ACHN (cell line): ENCODE data around the gene SMG1.
"Not testable (repeated sequence)": the region's sequence is repeated elsewhere in the genome, so short reads cannot be mapped to it uniquely, and the experiment has no call there.

Experiments used
- DNase-seq: peaks from one replicate; pipeline ENCODE4 v3.0.0-alpha.2; 2015
- in situ Hi-C: cut with HindIII; loops from 2 replicates; pipeline ENCODE4 v1.10.0; 2017; ENCODE audit warnings: low sequenced_read_pairs, low pct_ligation_motif_present, low pct_unique_long_range_greater_than_20kb

The SMG1 gene

DNA sequence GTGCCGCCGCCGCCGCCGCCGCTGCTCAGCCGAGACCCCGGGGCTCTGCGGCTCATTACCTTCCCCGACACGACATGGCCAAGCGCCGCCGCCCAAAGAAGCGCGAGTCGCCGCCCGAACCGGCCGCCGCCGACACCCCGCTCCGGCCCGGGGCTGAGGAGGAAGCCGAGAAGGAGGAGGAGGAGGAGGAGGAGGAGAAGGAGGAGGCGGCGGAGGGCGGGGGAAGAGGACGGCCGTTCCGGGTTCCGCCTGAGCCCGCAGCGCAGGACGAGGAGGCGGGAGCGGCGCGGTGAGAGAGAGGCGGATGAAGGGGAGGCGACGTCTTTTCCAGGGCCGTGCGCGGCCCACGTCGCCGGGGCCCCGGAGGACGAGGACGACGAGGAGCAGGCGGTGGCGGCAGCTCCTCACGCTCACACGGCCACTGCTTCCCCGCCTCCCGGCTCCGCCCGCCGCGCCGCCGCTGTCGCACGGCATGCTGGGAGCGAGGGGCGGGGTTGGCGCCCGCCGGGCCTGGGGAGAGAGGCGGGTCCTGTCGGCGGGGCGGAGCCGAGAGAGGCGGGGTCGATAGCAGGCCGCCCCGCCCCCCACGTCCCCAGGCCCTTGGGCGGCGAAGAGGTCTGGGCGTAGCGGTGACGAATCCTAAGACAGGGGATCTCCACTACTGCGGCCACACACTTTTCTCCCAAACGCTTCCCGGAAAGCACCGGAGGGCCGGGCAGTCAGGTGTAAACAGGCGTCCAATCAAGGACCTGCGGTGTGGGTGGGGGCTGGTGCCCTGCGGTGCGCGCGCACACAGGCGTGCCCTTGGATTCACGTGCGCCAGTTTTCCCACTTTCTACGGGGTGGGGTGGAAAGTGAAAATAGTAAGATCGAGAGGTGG is at the start of gene SMG1:
TSS of gene SMG1 (minus strand) at position 423 of the 880 bp plus-strand sequence. CDS start at position 56, 367 bp downstream.
- in situ Hi-C loops = not testable (repeated sequence)
- DNase-seq = peak; percentile 99

DNA sequence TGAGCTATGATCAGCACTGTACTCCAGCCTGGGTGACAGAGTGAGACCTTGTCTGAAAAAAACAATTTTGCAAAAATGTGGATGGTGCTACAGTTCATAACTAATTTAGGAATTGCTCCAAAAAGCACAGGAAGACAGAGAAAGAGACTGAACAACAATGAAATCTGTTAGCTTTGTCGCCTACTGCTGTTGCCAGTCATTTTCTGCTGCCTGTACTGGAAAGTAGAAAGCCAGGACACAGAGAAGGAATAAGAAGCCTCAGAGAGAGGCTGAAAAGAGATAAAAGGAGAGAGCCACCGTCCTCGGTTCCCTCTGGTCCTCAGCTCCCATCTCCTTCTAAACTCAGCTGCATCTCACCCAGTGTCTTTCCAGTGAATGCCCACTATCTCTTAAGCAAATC is 48.9 kb upstream of the SMG1 start:
- in situ Hi-C loops = no loop called here
- no peak for DNase-seq

DNA sequence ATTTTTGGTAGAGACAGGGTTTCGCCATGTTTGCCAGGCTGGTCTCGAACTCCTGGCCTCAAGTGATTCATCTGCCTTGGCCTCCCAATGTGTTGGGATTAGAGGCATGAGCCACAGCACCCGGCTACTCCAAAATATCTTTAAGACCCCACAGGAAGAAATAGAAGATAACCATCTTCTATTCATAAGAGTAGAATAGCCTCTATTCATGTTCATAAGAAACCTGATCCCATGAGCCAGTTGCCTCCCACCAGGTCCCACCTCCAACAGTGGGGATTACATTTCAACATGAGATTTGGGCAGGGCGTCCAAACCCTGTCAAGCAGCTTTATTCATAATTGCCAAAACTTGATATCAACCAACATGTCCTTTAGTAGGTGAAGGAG is 43.6 kb upstream of the SMG1 start:
- DNase-seq = no peak
- in situ Hi-C loops = no loop called here

DNA sequence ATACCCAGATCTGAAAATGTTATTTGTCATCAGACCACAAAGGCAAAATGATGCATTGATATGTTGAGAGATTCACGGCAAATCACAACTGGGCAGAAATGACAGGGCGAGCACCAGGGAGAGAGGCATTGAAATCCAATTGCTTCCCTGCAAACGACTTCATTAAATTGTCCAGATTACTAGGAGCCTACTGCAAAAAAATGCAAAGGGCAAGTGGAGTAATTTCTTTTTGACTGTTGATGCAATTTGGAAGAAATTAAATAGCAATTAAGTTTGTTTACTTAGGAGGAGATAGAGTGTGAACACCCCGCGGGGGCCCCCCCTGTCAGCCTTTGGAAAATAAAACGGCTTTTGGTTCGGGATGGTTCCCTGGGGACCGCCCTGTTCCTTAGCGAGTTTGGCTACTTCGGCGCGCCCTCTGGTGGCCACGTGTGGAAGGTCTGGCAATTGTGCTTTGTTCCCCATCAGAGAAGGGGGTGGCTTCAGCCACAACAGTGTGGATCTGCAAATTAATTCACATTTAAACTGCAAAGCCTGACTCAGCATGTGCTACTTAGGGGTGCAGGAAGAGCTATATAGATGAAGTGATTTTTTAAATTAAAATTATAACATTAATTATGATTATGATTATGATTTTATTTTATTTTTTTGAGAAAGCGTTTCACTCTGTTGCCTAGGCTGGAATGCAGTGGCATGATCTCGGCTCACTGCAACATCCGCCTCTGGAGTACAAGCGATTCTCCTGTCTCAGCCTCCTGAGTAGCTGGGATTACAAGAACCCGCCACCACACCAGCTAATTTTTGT is 43.0 kb upstream of the SMG1 start:
- in situ Hi-C loops = no loop called here
- DNase-seq = peak; percentile 84

DNA sequence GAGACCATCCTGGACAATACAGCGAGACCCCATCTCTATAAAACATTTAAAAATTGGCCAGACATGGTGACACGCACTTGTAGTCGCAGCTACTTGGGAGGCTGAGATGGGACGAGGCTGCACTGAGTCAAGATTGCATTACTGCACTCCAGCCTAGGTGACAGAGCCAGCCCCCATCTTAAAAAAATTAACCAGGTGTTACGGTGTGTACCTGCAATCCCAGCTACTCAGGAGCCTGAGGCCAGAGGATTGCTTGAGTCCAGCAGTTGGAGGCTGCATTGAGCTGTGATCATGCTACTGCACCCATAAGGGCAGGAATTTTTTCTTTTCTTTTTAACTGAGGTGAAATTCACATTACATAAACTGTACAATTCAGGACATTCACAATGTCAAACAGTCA is 40.6 kb upstream of the SMG1 start:
- in situ Hi-C loops = no loop called here
- no peak for DNase-seq

DNA sequence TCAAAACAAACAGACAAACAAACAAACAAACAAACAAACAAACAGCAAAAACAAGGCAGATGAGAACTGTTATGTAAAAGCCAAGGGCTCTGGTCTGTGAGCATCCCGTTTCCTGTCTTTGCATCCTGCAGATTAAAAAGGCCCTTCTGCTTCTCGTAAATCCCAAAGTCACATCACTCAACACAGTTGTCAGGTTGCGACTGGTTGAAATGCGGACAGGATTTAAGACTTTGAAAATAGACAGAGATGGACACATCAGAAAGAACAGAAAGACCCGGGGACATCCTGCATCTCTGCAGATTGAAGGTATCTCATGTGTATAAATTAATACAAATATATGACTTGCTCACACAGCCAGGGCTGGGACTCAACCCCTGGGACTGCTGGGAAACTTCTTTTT is 39.3 kb upstream of the SMG1 start:
- in situ Hi-C loops = no loop called here
- DNase-seq = no peak

GRCh38 chr16:18959031-18959505 is 32.9 kb upstream of the SMG1 start:
- DNase-seq = no peak
- in situ Hi-C loops = no loop called here

GRCh38 chr16:18958621-18959029 is 32.4 kb upstream of the SMG1 start:
- no peak for DNase-seq
- in situ Hi-C loops = no loop called here

- in situ Hi-C loops, DNase-seq: not testable (repeated sequence)
These were observed 30.5 kb upstream of the SMG1 start for GRCh38 chr16:18956658-18957241.

GRCh38 chr16:18955874-18956580 is 29.8 kb upstream of the SMG1 start:
- in situ Hi-C loops = not testable (repeated sequence)

DNA sequence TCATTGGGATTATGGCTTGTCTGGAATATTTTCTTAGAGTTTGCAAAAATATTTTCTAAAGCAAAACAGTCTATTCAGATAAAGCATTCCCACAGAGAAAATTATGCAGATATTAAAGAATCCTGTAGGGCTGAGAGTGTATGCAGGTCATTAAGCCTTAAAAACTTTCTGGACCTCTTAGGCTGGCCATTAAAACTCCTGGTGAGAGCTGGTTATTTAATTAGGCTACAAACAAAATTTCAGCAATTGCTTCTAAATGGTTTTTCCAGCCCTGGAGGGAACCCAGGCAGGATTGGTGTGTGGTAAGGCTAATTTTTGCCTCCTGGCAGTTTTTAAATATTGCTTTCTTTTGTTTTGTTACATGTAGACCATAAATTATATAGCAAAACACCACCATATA is 27.3 kb upstream of the SMG1 start:
- in situ Hi-C loops = no loop called here
- no peak for DNase-seq

More at GRCh38 chr16:18955874-18956580, 29.8 kb upstream of the SMG1 start:
- not testable (repeated sequence) for DNase-seq

DNA sequence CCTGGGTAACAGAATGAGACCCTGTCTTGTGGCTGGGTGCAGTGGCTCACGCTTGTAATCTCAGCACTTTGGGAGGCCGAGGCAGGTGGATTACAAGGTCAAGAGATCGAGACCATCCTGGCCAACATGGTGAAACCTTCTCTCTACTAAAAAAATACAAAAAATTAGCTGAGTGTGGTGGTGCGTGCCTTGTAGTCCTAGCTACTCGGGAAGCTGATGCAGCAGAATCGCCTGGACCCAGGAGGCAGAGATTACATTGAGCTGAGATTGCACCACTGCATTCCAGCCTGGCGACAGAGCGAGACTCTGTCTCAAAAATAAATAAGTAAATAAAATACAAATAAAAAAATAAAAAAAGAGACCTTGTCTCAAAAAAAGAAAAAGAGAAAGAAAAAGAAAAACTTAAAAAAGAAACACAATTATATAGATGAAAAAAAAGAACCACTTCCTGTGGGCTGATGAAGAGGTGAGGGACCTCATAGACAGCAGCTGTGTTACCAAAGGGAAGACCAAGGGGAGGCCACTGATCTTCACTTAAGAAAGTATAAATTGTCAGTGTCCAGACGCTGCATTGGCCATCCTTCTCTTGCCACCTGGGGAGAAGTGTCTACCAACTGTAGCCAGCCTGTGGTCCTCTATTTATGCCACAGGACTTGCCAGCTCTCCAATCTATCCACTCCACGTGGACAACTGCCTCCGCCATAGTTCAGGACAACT is 24.4 kb upstream of the SMG1 start:
- no peak for DNase-seq
- in situ Hi-C loops = no loop called here

GRCh38 chr16:18948372-18949020 is 22.3 kb upstream of the SMG1 start:
- in situ Hi-C loops = no loop called here
- DNase-seq = no peak

DNA sequence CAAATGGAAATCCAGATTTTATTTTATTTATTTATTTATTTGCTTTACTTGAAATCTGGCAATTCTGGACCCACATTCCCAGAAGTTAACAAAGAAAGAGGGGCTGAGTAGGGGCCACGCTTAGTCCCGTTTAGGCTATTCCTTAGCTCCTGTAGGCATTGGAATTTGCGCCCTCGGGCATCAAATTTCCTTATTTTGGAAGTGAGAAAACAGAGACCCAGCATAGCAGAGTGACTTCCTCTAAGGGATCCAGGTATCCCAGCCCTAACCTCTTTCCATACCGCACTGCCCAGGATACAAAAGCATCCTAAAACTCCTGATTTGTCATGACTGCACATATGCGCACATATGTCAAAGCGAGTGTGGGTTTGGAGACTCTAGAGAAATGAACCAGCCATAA is 19.0 kb upstream of the SMG1 start:
- no peak for DNase-seq
- in situ Hi-C loops = no loop called here

- DNase-seq = no peak
- in situ Hi-C loops = no loop called here
These were observed 17.2 kb upstream of the SMG1 start for GRCh38 chr16:18943414-18943813.

DNA sequence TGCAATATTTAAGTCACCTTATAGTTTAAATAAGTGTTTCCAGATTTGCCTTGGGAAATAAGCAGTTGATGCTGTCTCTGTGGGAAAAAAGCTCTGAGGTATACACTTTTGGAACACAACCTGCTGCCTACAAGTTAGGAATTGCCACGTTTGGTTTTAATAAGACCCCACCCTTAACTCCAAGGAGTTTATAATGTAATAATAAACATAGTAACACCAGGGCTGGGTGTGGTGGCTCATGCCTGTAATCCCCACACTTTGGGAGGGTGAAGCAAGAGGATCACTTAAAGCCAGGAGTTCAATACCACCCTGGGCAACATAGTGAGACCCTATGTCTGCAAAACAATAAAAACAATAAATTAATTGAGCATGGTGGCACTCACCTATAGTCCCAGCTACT is 15.9 kb upstream of the SMG1 start:
- no peak for DNase-seq
- in situ Hi-C loops = no loop called here

DNA sequence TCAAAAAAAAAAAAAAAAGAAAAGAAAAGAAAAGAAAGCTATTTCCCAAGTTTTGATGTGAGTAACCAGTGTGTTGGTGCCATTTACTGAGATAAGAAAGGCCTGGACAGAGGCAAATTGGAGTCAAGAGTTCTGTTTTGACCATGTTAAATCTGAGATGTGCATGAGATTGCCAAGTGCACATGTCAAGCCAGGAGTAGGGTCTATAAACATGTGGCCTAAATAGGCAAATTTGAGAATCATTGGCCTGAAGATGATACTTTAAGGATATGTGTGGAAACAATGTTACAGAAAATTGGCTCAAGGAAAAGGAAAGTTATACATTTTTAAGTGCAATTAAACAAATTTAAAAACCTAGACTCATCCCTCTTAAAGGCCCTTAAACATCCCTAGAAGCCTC is 15.3 kb upstream of the SMG1 start:
- no peak for DNase-seq
- in situ Hi-C loops = no loop called here

GRCh38 chr16:18938986-18939385 is 12.8 kb upstream of the SMG1 start:
- DNase-seq = no peak
- in situ Hi-C loops = no loop called here
